Measurements from ENCODE around the gene SLC38A6. TPM values are rescaled to one million over a fixed set of nuclear protein-coding genes. Genes with fewer than 3 reads are reported as not detected.

SLC38A6 gene
- total and polyA plus RNA-seq, 2 of the 13 experiments (the other 11 are each of a cell fraction or from before 2014, with no cell fraction given), result 6.9 to 22.1 TPM

GRCh38 chr14:60980811-60981632 lies at the start of gene SLC38A6, which contains the start of gene TRMT5 (continued):
- TF ChIP-seq ZNF607 (CRISPR knock-in tag; IDR thresholded peaks at IDR 0.05; ENCODE audit: borderline replicate concordance) (peak; percentile 56), NBN (conservative IDR thresholded peaks at IDR 0.05) (no peak), ZNF510 (CRISPR knock-in tag; IDR thresholded peaks at IDR 0.05; ENCODE audit: low read depth) (0 out of 2 replicates have a peak, but pooled peaks have one; percentile 22), ZNF564 (CRISPR knock-in tag; IDR thresholded peaks at IDR 0.05) (no peak), ZNF335 (CRISPR knock-in tag; IDR thresholded peaks at IDR 0.05) (no peak), ZNF672 (CRISPR knock-in tag; IDR thresholded peaks at IDR 0.05) (no peak), KDM4B (CRISPR knock-in tag; IDR thresholded peaks at IDR 0.05) (peak; percentile 66; the same call in 1 of the 2 replicates), MEIS2 (CRISPR knock-in tag; IDR thresholded peaks at IDR 0.05) (peak; percentile 59), MED8 (CRISPR knock-in tag; IDR thresholded peaks at IDR 0.05; ENCODE audit: insufficient replicate concordance) (peak; percentile 46), REXO4 (CRISPR knock-in tag; IDR thresholded peaks at IDR 0.05; ENCODE audit: borderline replicate concordance) (no peak), ATF6 (CRISPR knock-in tag; conservative IDR thresholded peaks at IDR 0.05) (no peak), HOMEZ (CRISPR knock-in tag; IDR thresholded peaks at IDR 0.05; ENCODE audit: low read depth) (peak; percentile 69), WIZ (CRISPR knock-in tag; IDR thresholded peaks at IDR 0.05) (no peak), DMTF1 (CRISPR knock-in tag; IDR thresholded peaks at IDR 0.05) (no peak), ESRRA (CRISPR knock-in tag; IDR thresholded peaks at IDR 0.05; ENCODE audit: low read depth) (no peak), NAIF1 (CRISPR knock-in tag; IDR thresholded peaks at IDR 0.05; ENCODE audit: borderline replicate concordance) (peak; percentile 87), CCAR2 (optimal IDR thresholded peaks at IDR 0.05; ENCODE audit: low read depth, low read length) (no peak), ZSCAN25 (CRISPR knock-in tag; IDR thresholded peaks at IDR 0.05) (0 out of 2 replicates have a peak, but pooled peaks have one; percentile 26), CREBL2 (CRISPR knock-in tag; IDR thresholded peaks at IDR 0.05; ENCODE audit: borderline replicate concordance) (no peak; the same call in 1 of the 2 replicates), ZNF589 (CRISPR knock-in tag; conservative IDR thresholded peaks at IDR 0.05) (no peak), HNF1B (CRISPR knock-in tag; IDR thresholded peaks at IDR 0.05) (peak; percentile 95), ZNF670 (CRISPR knock-in tag; IDR thresholded peaks at IDR 0.05; ENCODE audit: borderline replicate concordance) (no peak)

Data from HepG2 (cell line).